Transverse colon (tissue), 4 donors: Measurements from ENCODE around the gene MYL2.

Experiments used
- POLR2AphosphoS5 ChIP-seq, 3 donors: sonication (generic); formaldehyde crosslinking; IDR thresholded peaks; one replicate each; pipeline ENCODE4 v1.6.1; 2016; ENCODE audit warnings: antibody characterized with exemption in 3 of 3
- TF ChIP-seq, protein P1 (sequence below), 5 experiments: fragments of 200-600 bp in 3 of 5; fragments of 450-650 bp in 2 of 5; sonication (generic) in 3 of 5; IDR thresholded peaks; 1 replicate in 2 of 5; 2 replicates in 3 of 5; pipeline ENCODE4 v1.5.1; 2016 to 2017; ENCODE audit warnings: antibody characterized with exemption in 5 of 5, inconsistent platforms in 3 of 5, mild to moderate bottlenecking in 2 of 5, moderate library complexity in 1 of 5

DNA sequence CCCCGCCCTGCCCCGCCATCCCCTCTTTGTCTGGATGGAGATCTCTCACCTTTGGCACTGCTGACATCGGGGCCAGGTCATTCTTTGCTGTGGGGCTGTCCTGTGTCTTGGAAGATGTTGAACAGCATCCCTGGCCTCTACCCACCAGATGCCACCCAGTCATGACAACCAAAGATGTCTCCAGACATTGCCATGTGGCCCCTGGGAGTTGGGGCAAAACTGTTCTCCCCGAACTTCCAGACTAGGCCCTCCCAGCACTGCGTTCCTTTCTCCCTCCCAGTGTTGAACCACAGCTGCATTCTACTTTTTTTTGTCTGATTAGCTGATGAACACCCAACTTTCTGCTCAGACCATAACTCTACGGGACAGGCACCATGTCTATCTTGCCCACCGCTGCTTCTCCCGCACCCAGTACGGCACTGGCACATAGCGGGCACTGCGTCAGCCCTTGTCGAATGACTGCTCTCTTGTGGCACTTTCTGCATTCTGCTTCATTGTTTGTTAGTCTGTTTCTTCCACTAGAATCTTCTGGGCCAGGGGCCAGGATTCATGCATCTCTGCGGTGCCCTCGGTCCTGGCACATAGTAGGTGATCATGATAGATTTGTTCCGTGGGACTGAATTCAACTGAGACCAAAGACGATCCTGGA lies 13.1 kb upstream of the MYL2 start:
- TF ChIP-seq POLR2AphosphoS5 (IDR thresholded peaks at IDR 0.05) = no peak
- TF ChIP-seq, protein P1, sequence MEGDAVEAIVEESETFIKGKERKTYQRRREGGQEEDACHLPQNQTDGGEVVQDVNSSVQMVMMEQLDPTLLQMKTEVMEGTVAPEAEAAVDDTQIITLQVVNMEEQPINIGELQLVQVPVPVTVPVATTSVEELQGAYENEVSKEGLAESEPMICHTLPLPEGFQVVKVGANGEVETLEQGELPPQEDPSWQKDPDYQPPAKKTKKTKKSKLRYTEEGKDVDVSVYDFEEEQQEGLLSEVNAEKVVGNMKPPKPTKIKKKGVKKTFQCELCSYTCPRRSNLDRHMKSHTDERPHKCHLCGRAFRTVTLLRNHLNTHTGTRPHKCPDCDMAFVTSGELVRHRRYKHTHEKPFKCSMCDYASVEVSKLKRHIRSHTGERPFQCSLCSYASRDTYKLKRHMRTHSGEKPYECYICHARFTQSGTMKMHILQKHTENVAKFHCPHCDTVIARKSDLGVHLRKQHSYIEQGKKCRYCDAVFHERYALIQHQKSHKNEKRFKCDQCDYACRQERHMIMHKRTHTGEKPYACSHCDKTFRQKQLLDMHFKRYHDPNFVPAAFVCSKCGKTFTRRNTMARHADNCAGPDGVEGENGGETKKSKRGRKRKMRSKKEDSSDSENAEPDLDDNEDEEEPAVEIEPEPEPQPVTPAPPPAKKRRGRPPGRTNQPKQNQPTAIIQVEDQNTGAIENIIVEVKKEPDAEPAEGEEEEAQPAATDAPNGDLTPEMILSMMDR (IDR thresholded peaks at IDR 0.05) = no peak
